H9 (cell line): ENCODE measurements around the gene ANK2. TPM values are rescaled to one million over a fixed set of nuclear protein-coding genes. Genes with fewer than 3 reads are reported as not detected.

ENCODE experiments used
- DNase-seq: peaks from one replicate; pipeline ENCODE4 v3.0.0-alpha.2; 2017
- H2AFZ ChIP-seq: one replicate; pipeline ENCODE4 v1.6.1; 2013; ENCODE audit warnings: mild to moderate bottlenecking, low read length, control low read depth, moderate library complexity
- H2AK5ac ChIP-seq: 2 replicates; pipeline ENCODE4 v1.6.1; 2013; ENCODE audit warnings: low read length, control low read depth, mixed read lengths; ENCODE audit not compliant: insufficient read length
- H2BK120ac ChIP-seq: one replicate; pipeline ENCODE4 v1.6.1; 2013; ENCODE audit warnings: low read depth, mild to moderate bottlenecking, low read length, control low read depth, inconsistent platforms; ENCODE audit not compliant: poor library complexity, severe bottlenecking
- H2BK12ac ChIP-seq: 2 replicates; pipeline ENCODE4 v1.6.1; 2013; ENCODE audit warnings: low read length, control low read depth, mixed read lengths, low read depth; ENCODE audit not compliant: insufficient read length
- H2BK15ac ChIP-seq: 2 replicates; pipeline ENCODE4 v1.6.1; 2013; ENCODE audit warnings: low read depth, low read length, control low read depth
- H2BK20ac ChIP-seq: one replicate; pipeline ENCODE4 v1.6.1; 2013; ENCODE audit warnings: low read depth, mild to moderate bottlenecking, low read length, control low read depth, inconsistent platforms; ENCODE audit not compliant: poor library complexity, severe bottlenecking
- H2BK5ac ChIP-seq: 2 replicates; pipeline ENCODE4 v1.6.1; 2013; ENCODE audit warnings: low read length, control low read depth, mixed read lengths; ENCODE audit not compliant: insufficient read length
- H3K14ac ChIP-seq: 2 replicates; pipeline ENCODE4 v1.6.1; 2013; ENCODE audit warnings: low read length, control low read depth; ENCODE audit not compliant: insufficient read depth
- H3K18ac ChIP-seq: 2 replicates; pipeline ENCODE4 v1.6.1; 2013; ENCODE audit warnings: low read depth, mild to moderate bottlenecking, mixed read lengths, low read length, control low read depth; ENCODE audit not compliant: insufficient read length
- H3K23ac ChIP-seq: 2 replicates; pipeline ENCODE4 v1.6.1; 2013; ENCODE audit warnings: low read length, control low read depth, mixed read lengths, low read depth; ENCODE audit not compliant: insufficient read length
- H3K23me2 ChIP-seq: 2 replicates; pipeline ENCODE4 v1.6.1; 2013; ENCODE audit warnings: low read depth, mild to moderate bottlenecking, mixed read lengths, low read length, control low read depth; ENCODE audit not compliant: insufficient read length, poor library complexity, severe bottlenecking
- H3K27ac ChIP-seq: 2 replicates; pipeline ENCODE4 v1.5.1; 2013; ENCODE audit warnings: low read length, control low read depth, mixed read lengths, low read depth; ENCODE audit not compliant: insufficient read length
- H3K27me3 ChIP-seq: 2 replicates; pipeline ENCODE4 v1.6.1; 2013; ENCODE audit warnings: low read length, control low read depth, inconsistent platforms; ENCODE audit not compliant: insufficient read depth
- H3K4ac ChIP-seq: 2 replicates; pipeline ENCODE4 v1.6.1; 2013; ENCODE audit warnings: low read depth, mild to moderate bottlenecking, control low read depth, inconsistent platforms, low read length, moderate library complexity
- H3K4me1 ChIP-seq: 2 replicates; pipeline ENCODE4 v1.6.1; 2013; ENCODE audit warnings: low read length, control low read depth, inconsistent platforms; ENCODE audit not compliant: insufficient read depth
- H3K4me2 ChIP-seq: 2 replicates; pipeline ENCODE4 v1.6.1; 2013; ENCODE audit warnings: low read length, control low read depth, mixed read lengths; ENCODE audit not compliant: insufficient read length, insufficient read depth
- H3K56ac ChIP-seq: 2 replicates; pipeline ENCODE4 v1.6.1; 2013; ENCODE audit warnings: low read depth, mild to moderate bottlenecking, mixed read lengths, low read length, control low read depth; ENCODE audit not compliant: insufficient read length
- H3K79me1 ChIP-seq: 2 replicates; pipeline ENCODE4 v1.6.1; 2013; ENCODE audit warnings: low read depth, mild to moderate bottlenecking, moderate library complexity, low read length, control low read depth, inconsistent platforms; ENCODE audit not compliant: insufficient read depth, poor library complexity, severe bottlenecking
- H3K79me2 ChIP-seq: 2 replicates; pipeline ENCODE4 v1.6.1; 2013; ENCODE audit warnings: low read length, control low read depth, inconsistent platforms; ENCODE audit not compliant: insufficient read depth
- H3K9ac ChIP-seq: 2 replicates; pipeline ENCODE4 v1.6.1; 2013; ENCODE audit warnings: low read length, control low read depth, mixed read lengths; ENCODE audit not compliant: insufficient read length; ENCODE audit errors: extremely low read depth
- H3K9me3 ChIP-seq: one replicate; pipeline ENCODE4 v1.6.1; 2013; ENCODE audit warnings: low read depth, low read length, inconsistent platforms; ENCODE audit not compliant: control insufficient read depth
- H3T11ph ChIP-seq: one replicate; pipeline ENCODE4 v1.6.1; 2013; ENCODE audit warnings: mild to moderate bottlenecking, low read length, control low read depth, inconsistent platforms
- H4K20me1 ChIP-seq: one replicate; pipeline ENCODE4 v1.6.1; 2013; ENCODE audit not compliant: control insufficient read depth, insufficient read length, insufficient read depth
- H4K5ac ChIP-seq: 2 replicates; pipeline ENCODE4 v1.6.1; 2013; ENCODE audit warnings: low read depth, mild to moderate bottlenecking, mixed read lengths, low read length, control low read depth; ENCODE audit not compliant: insufficient read length
- H4K8ac ChIP-seq: replicated peaks from 2 replicates; pipeline ENCODE4 v1.6.1; 2013; ENCODE audit warnings: low read length, control low read depth, mixed read lengths, low read depth; ENCODE audit not compliant: insufficient read length
- H4K91ac ChIP-seq: 2 replicates; pipeline ENCODE4 v1.6.1; 2013; ENCODE audit warnings: low read depth, mild to moderate bottlenecking, moderate library complexity, mixed read lengths, low read length, control low read depth; ENCODE audit not compliant: insufficient read length
- H3K27ac Mint-ChIP-seq, 3 experiments: 2 replicates in 2 of 3; 3 replicates in 1 of 3; pipeline ENCODE4 v1.8.0; 2020 to 2021; ENCODE audit warnings: mixed read lengths in 3 of 3, mild to moderate bottlenecking in 1 of 3, moderate library complexity in 1 of 3
- H3K27me3 Mint-ChIP-seq: 2 replicates; pipeline ENCODE4 v1.8.0; 2021; ENCODE audit warnings: low read depth, mild to moderate bottlenecking, moderate library complexity, mixed read lengths
- H3K36me3 Mint-ChIP-seq, 3 experiments: 2 replicates in 2 of 3; 3 replicates in 1 of 3; pipeline ENCODE4 v1.8.0; 2020 to 2021; ENCODE audit warnings: low read depth in 3 of 3, mixed read lengths in 3 of 3; ENCODE audit not compliant: insufficient read depth in 1 of 3
- H3K4me1 Mint-ChIP-seq, 2 experiments: 2 replicates each; pipeline ENCODE4 v1.8.0; 2020; ENCODE audit warnings: mixed read lengths in 2 of 2
- H3K4me3 Mint-ChIP-seq, 2 experiments: 2 replicates in 1 of 2; 3 replicates in 1 of 2; pipeline ENCODE4 v1.8.0; 2020 to 2021; ENCODE audit warnings: mild to moderate bottlenecking in 2 of 2, mixed read lengths in 2 of 2, moderate library complexity in 1 of 2
- H3K9me3 Mint-ChIP-seq, 2 experiments: 2 replicates in 1 of 2; 3 replicates in 1 of 2; pipeline ENCODE4 v1.8.0; 2020; ENCODE audit warnings: mild to moderate bottlenecking in 2 of 2, mixed read lengths in 2 of 2, moderate library complexity in 1 of 2
- WGBS: extraction: QIAGEN DNeasy Blood & Tissue Kit; methylation state at CpG from one replicate; pipeline ENCODE4 v1.1.7; 2013; ENCODE audit warnings: missing lambda C conversion rate, low lambda C conversion rate, mixed read lengths; ENCODE audit not compliant: insufficient read length; ENCODE audit errors: extremely low coverage; 5-methylcytosine and 5-hydroxymethylcytosine counted together
- total RNA-seq: library from RNA; stranded (reverse); gene quantifications from 2 replicates; pipeline ENCODE4 v1.2.1, GENCODE V29; 2021
- TF ChIP-seq, protein P1 (sequence below): fragments of 200-600 bp; sonication (generic); conservative IDR thresholded peaks from 3 replicates; pipeline ENCODE4 v1.8.0; 2021; ENCODE audit warnings: antibody characterized with exemption, mild to moderate bottlenecking

ANK2 gene
- total RNA-seq, 1 experiment from 2014 or later = 36.8 TPM

DNA sequence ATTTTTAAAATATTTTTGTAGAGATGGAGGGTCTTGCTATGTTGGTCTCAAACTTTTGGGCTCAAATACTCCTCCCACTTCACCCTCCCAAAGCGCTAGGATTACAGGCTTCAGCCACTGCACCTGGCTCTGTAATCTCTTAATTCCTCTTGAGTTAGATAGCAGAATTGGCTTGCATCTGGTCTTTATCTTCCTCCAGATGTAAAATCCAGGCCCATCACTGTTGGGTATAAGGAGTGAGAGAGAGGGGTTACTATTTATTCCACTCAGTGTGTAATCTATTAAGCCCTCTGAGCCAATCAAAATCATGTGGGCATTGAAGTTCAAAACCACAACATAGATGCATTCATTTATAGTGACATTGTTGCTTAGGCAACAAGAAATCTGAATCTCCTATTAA lies 33.9 kb downstream of the ANK2 start:
- H2BK120ac ChIP-seq = no peak overlapping the region
- no peak overlapping the region for H3K4me2 ChIP-seq

More for the DNA sequence above, 33.9 kb downstream of the ANK2 start:
- H3K9me3 Mint-ChIP-seq = no peaks in the 10 kb centered on the region
- H3K79me2 ChIP-seq = no peaks in the 10 kb centered on the region; the same call in 1 of the 2 replicates
- no peaks in the 10 kb centered on the region for H3K4me1 ChIP-seq
- peak overlapping the region in 1 of 3 experiments; percentile 49; a peak in 1 of 7 replicates for H3K27ac Mint-ChIP-seq
- H3K4me1 Mint-ChIP-seq = peaks cover 4 to 8% of the 10 kb centered on the region in 2 experiments
- H3K4me3 Mint-ChIP-seq = no peak overlapping the region
- H2BK15ac ChIP-seq = no peak overlapping the region
- DNase-seq = no peak
- no peak overlapping the region for H3K4ac ChIP-seq
- no peak overlapping the region for H3T11ph ChIP-seq
- no peak overlapping the region for H3K9ac ChIP-seq
- H2BK5ac ChIP-seq = no peak overlapping the region
- H3K79me1 ChIP-seq = no peaks in the 10 kb centered on the region
- TF ChIP-seq, protein P1, sequence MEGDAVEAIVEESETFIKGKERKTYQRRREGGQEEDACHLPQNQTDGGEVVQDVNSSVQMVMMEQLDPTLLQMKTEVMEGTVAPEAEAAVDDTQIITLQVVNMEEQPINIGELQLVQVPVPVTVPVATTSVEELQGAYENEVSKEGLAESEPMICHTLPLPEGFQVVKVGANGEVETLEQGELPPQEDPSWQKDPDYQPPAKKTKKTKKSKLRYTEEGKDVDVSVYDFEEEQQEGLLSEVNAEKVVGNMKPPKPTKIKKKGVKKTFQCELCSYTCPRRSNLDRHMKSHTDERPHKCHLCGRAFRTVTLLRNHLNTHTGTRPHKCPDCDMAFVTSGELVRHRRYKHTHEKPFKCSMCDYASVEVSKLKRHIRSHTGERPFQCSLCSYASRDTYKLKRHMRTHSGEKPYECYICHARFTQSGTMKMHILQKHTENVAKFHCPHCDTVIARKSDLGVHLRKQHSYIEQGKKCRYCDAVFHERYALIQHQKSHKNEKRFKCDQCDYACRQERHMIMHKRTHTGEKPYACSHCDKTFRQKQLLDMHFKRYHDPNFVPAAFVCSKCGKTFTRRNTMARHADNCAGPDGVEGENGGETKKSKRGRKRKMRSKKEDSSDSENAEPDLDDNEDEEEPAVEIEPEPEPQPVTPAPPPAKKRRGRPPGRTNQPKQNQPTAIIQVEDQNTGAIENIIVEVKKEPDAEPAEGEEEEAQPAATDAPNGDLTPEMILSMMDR = no peak
- no peak overlapping the region for H3K23ac ChIP-seq
- H3K56ac ChIP-seq = no peak overlapping the region
- H4K91ac ChIP-seq = no peak overlapping the region
- no peak overlapping the region for H4K8ac ChIP-seq
- no peak overlapping the region for H3K14ac ChIP-seq
- no peak overlapping the region for H2AK5ac ChIP-seq
- no peaks in the 10 kb centered on the region for H4K20me1 ChIP-seq
- no peak overlapping the region for H3K18ac ChIP-seq
- no peaks in the 10 kb centered on the region for H3K9me3 ChIP-seq
- H2AFZ ChIP-seq = no peak overlapping the region
- no CpG with 5 or more reads among the region's 1 CpG for WGBS
- H4K5ac ChIP-seq = no peak overlapping the region
- H3K36me3 Mint-ChIP-seq = no peaks in the 10 kb centered on the region
- H3K23me2 ChIP-seq = no peaks in the 10 kb centered on the region
- no peak overlapping the region for H2BK12ac ChIP-seq
- no peak overlapping the region for H3K27ac ChIP-seq
- no peak overlapping the region for H2BK20ac ChIP-seq
- H3K27me3 ChIP-seq = no peaks in the 10 kb centered on the region
- H3K27me3 Mint-ChIP-seq = no peaks in the 10 kb centered on the region
